HL-60/S4 treated with retinoic acid at 250 ng/mL for 4 days and 3 days (cell line): Measurements from ENCODE around the gene MAP1LC3B.
"Not testable (repeated sequence)": the region's sequence is repeated elsewhere in the genome, so short reads cannot be mapped to it uniquely, and the experiment has no call there.

Experiments used
- in situ Hi-C: fragments of 300-500 bp; cut with MboI; formaldehyde crosslinking; loops from 2 replicates; pipeline ENCODE4 v1.7.0; 2022; ENCODE audit warnings: low sequenced_read_pairs

The MAP1LC3B gene

DNA sequence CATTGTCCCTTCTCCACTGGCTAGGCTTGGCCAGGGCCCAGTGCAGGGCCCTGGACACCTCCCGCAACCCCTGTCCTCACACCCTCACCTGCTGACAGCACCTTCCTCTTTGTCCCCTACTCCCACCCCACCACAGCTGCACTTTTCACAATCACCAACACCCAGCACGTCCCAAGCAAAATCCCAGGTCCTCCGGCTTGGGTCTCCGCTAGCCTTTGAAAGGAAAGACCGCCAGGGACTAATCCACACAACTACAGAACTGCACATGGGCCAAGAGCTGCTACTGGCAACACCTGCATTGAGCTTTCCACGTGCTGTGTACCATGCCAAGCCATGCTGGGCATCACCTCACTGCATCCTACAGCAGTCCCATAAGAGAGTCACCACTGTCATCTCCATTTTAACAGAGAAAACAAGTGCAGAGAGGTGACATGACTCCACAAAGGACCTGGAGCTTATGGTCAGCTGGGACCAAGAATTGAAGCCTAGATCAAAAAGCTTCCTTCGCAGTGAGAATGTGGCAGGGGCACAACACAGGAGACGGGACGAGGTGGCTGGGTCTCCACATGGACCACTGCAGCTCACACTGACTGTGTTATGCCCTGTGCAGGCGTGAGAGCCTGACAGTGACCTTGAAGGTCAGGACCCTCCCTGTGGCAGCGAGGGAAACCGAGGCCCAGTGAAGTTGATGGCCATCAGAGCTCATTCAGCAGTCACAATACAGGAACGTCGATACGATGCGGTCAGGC lies 31.1 kb upstream of the MAP1LC3B start:
- in situ Hi-C loops, result no loop called here

DNA sequence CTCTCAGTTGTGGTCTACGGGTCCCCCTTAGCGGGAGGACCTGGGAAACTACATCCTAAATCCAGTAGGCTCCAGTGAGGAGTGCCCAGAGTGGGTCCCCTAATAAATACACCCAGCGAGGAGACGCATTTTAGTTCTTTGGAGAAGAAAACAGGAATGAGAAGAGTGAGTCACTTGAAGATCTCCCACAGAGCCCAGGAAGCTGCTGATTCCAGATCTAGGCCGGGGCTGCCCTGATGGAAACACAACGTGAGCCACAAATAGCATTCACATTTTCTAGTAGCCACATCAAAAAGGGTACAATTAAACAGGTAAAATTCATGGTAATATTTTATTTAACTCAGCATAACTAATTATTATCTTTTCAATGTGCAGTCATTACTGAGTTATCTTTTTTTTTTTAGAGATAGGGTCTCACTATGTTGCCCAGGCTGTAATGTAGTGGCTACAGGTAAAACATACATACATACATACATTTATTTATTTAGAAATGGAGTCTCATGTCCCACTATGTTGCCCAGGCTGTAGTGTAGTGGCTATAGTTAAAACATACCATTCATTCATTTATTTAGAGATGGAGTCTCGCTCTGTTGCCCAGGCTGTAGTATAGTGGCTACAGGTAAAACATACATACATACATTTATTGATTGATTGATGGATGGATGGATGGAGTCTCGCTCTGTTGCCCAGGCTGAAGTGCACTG lies 30.1 kb upstream of the MAP1LC3B start:
- in situ Hi-C loops, result no loop called here

DNA sequence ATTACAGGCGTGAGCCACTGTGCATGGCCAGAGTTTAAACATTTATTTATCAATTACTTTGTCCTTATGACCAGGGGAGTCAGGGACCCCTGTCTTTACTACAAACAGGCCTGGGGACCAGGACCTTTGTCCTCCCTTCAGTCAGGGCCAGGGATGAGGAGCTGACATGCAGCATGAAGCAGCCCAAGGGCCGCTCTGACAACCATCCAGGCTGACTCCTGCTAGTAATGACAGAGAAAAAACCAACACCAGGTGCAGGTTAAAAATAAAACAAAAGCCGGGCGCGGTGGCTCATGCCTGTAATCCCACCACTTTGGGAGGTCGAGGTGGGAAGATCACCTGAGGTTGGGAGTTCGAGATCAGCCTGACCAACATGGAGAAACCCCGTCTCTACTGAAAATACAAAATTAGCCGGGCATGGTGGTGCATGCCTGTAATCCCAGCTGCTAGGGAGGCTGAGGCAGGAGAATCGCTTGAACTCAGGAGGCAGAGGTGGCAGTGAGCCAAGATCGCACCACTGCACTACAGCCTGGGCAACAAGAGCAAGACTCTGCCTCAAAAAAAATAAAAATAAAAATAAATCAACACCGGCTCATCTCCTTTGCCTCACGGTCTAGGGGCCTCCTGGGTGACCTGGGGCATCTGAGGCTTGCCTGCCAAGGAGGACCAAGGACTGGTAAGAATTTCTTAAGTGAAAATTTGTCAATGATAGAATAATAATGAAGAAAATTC lies 29.1 kb upstream of the MAP1LC3B start:
- in situ Hi-C loops, result not testable (repeated sequence)

DNA sequence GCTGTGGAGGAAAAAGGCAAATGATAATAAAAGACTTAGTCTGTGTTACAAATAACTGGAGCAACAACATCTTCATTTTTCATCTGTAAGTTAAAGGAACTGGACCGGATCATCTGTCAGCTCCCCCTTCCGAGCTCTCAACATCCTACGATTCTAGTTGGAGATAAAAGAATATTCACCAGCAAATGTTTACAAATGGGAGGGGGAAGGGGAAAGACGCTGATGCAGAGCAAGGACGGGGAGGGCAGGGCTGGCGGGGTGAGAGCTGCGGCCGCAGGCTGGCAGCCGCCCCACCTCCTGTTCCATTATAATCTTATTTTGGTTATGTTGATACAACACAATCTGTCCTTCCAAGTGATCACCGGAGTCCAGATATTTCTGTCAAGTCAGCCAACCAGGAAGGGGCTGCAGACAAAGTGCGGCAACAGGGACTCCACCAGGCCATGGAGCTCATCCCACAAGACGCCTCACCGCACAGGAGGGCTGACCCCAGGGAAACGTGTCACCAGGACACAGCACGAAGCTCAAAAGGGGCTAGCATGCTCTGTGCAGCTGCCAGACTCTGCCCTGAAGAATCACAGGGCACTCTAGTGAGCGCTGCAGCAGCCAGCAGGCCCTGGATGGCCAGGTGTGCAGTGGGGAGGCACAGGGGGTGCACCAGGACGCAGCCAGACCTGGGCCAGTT lies 28.2 kb upstream of the MAP1LC3B start:
- in situ Hi-C loops, result no loop called here

DNA sequence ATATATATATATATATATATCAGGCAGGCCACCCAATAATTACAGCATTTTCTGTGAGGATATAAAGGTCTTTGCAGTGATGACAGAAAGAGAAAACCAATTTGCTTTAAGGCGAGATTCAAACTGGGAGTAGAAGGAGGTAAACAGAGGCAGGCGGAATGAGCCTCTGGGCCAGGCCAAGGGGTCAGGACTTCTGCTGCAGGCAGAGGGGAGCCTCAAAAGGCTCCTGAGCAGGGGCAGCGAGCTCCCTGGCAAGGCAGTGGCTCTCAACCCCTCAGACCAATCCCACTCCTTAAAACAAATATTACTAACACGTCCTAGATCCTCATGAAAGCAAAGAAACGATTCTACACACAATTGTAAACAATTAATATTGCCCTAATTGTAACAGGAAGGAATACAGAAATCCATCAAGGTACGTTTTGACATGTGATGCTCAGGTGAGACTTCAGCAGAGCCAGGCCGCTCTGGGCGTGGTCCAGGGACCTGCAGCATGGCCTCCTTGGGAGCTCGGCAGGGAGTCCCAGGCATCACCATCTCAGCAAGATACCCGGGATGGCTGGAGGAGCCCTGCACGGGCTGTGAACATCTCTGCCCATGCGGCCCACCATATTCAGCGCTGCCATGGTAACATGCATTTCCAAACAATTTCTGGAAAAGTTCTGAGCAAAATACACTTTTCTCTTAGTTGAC lies 27.0 kb upstream of the MAP1LC3B start:
- in situ Hi-C loops, result no loop called here

DNA sequence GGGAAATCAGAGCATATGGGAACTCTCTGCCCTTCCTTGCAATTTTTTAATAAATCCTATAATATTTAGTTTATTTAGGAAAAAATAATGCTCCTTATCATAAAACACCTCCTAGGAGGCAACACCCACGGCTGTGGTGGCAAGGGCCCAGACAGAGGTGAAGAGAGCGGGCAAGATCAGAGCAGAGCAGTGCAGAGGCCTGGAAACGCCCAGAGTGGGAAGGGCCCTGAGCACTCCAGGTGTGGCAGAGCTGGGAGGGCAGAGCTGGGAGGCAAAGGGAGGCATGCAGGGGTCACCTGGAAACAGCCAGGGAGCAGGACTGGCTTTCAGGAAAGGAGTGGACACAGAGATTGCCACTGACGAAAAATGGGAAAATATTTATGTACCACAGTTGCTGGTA lies 25.8 kb upstream of the MAP1LC3B start:
- in situ Hi-C loops, result no loop called here

DNA sequence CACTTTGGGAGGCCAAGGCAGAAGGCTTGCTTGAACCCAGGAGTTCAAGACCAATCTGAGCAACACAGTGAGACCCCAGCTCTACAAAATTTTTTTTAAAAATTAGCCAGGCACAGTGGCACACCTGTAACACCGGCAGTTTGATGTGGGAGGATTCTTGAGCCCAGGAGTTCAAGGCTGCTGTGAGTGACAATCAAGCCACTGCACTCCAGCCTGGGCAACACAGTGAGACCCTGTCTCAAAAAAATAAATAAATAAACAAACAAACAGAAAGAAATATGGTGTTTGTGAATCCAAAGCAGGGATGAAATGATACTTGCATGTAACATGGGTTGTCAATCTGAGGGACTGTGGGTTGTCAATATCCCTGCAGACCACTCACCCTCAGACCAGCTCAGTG lies 25.2 kb upstream of the MAP1LC3B start:
- in situ Hi-C loops, result no loop called here

DNA sequence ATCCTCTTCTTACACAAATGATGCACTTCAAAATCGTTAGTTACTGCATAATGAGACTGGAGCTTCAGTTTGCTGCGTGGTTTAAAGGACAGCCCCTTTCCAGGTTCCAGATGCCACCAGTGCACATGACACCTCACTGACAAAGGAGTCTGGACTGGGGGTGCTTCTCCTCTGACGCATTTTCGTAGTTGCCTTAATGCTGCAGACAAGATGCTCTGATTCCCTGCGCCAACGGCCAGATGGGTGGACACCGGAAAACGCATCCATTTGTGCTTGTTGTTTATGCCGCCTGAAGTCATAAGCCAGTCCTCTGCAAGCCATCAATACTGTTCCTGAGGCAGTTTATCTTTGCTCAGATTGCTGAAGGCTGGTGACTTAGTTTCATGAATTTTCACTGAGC lies 24.6 kb upstream of the MAP1LC3B start:
- in situ Hi-C loops, result no loop called here

DNA sequence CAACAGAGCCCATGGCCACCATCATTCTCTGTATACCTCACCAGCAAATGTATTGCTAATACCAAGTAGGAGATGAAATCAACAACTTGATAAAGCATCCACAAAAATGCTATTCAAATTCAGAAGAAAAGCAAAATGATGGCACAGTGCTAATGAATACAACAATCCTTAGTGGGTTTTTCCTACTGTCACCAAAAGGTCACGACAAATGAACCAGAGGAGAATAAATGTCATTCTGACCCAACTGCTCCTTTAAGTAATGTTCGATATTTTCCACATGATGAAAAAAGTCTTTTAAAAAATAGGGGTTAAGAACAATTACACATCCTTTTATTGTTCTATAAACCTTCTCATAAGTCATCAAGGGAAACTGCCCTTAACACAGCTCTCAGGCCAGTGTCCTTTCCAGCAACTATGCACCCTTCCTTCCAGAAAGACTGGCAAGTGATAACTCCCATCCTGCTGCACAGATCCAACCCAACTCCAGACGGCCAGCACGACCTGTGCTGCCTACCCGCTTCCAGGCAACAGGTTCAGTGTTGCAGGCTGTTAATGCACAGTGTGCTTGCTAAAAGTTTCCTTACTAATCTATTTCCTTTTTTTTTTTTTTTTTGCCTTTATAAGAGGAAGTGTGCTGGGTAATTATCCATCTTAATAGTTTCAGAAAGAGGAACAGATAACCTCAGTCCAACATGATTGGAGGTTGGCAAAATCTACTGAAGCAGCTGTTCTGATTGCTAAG lies 23.9 kb upstream of the MAP1LC3B start:
- in situ Hi-C loops, result no loop called here

DNA sequence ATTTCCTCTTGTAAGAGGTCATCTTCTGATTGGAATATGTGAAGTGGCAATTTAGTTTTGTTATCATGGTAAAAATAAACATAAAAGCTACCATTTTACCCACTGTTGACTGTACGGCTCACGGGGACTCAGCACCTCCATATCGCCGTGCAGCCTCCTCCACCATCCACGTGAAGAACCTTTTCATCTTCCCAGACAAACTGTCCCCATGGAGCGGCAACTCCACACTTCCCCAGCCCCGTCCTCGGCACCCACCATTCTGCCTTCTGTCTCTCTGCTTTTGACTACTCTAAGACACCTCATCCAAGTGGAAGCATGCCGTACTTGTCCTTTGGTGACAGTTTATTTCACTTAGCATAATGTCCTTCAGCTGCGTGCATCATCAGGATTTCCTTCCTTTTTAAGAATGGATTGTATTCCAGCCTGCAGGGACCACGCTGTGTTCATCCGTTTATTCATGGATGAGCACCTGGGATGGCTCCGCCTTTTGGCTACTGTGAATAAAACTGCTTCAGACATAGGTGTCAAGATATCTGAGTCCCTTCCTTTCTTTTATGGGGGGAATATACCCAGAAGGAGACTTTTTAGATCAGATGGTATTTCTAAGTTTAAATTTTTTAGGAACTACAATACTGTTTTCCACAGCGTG lies 22.9 kb upstream of the MAP1LC3B start:
- in situ Hi-C loops, result no loop called here

DNA sequence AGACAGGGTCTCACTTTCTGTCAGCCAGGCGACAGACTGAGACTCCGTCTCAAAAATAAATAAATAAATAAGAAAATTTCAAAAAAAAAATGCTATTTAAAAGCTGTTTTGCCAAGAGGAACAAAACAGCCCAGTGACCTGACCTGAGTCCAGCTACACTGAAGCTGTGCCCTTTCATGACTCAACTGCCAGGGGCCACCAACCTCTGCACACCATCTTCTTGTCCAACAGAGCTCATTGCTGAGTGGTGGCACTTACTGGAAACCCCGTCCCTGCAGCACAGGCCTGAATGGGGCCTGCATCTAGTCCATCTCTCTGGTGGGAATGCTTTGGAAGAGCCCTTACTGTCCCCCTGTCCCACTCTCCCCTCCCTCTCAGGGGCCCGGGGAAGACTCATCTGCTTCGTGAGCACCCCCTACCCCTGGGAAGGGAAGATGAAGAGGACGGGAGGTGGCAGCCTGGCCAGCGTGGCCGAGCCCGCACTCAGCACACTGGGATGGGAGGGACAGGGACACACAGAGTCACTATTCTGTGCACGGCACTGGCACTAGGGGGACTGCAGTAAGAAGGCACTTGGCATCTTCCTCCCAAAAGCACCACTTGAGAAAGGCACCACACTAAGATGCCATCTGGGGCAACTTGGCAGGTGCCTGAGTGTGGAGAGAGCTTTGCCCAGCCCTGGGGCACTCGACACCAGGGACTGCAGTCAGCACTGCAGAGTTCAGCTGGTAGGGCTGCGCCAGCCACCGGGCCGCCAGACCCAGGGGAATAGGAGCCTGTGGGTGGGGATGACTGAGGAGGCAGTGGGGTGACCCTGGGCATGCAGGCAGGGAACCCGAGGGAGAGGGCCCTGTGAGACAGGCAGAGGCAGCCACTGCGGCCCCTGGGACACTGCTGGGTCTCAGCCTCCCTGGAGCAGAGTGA lies 22.1 kb upstream of the MAP1LC3B start:
- in situ Hi-C loops, result no loop called here

DNA sequence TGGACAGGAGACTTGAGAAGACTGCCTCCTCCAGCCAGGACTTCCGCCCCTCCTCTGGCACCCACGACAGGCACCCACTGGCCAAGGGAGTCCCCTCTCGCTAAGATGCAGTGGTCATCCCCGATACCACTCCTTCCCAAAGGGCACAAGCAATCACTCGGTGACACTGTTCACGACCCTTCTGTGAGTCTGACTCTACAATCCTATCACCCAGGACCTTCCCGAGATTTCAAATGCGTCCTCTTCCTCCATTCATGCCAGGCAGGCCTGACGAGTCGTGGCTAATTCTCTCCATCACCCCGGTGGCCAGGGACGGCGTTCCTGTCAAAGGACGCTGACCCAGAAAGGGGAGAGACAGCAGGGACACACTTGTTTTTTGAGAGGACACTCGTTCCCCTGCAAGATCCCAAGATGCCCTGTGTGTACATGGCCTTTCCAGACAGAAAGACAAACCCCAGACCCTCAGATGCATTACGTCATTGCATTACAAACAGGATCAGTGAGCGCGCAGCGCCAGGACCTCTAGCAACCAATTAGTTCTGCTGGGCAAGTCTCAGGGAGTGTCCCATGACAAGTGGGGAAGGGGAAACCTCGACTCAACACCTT lies 20.8 kb upstream of the MAP1LC3B start:
- in situ Hi-C loops, result no loop called here

DNA sequence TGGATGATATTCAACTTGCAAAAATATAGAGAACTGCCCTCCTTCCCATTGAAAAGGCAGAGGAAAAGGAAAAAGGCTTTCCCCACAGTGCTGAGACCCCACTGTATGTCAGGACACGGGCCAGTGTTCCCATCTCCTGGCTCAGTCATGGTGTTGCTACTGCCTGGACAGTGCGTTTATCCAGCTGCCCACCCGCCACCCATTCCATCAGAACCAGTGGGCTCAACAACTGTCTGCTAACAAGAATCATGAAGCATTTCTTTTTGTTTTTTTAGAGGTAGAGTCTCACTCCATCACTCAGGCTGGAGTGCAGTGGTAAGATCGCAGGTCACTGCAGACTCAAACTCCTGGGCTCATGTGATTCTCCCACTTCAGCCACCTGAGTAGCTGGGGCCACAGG lies 19.8 kb upstream of the MAP1LC3B start:
- in situ Hi-C loops, result no loop called here

DNA sequence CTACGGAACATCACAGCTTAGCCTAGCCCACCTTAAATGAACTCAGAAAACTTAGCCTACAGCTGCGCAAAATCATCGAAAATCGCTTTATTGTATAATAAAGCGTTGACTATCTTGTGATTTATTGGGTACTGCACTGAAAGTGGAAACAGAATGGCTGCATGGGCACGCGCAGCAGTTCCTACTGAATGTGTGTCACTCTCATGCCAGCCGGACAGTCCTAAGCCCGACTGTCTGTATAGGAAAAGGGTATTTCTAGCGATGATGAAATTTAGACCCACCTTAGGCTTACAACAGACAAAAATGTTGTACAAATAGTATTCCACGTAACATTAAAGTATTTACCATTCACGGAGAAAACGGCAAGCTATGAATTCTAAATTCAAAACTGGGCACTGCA lies 17.8 kb upstream of the MAP1LC3B start:
- in situ Hi-C loops, result no loop called here

DNA sequence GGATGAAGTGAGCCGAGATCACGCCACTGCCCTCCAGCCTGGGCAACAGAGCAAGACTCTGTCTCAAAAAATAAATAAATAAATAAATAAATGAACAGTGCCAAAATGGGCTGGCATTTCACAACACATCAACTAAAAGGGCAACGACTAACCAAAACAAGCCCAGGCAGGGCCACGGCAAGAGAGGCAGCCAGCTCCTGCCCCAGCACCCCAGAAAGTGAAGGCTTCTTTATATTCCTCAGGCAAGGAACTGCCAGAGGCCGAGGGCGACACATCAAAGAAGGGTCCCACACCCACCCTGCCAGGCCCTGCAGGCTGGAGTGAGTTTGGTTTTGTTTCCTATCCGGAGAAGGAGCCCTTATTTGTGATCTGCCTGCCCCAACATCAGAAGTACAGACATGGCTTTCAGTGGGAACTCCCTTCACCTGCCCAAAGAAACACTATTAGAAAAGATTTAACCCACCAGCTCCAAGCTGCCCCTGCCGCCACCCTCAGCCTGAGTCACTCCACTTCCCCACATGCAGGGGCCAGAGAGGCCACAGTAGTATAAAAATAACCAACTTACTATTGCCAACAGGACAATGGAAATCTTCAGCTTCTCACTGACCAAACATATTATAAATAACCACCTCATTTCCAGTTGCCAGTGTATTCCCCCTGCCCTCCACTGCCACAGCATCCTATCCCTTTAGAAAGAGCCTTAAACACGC lies 16.6 kb upstream of the MAP1LC3B start:
- in situ Hi-C loops, result no loop called here

DNA sequence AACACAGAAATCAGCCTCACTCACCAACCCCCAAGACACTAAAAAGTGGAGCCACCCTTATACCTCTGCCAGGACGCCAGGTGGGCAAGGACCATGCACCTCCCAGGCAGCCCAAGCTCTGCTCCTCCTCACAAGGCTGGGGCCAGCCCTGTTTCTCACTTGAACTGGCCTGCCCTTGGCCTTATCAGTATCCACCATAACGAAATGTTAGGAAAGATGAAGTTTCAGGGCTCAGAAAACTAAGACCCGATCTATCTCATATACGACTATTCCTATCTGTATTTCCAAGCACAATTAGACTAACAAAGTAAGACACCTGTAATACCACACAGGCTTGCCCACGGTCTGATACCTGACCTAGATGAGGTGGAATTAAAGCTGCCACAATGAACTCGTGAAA lies 15.5 kb upstream of the MAP1LC3B start:
- in situ Hi-C loops, result no loop called here

DNA sequence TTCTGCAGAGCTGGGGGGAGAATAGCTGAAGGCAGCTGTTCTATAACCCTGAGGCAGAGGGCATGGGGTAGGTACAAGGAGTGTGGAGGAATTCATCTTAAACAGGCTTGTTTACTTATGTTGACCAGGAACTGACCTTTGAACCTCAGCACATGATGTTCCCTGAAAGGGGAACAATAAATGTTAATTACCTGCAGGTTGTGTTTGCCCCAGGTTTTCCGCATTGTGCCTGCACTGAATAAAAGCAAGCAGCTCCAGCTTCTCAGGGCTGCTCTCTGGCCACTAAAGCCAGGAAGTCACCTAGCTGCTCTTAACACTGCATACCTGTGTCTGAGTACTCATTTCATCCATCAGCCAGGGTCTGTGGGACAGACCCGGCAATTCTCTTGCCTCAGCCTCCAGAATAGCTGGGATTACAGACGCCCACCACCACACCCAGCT lies 12.8 kb upstream of the MAP1LC3B start:
- in situ Hi-C loops, result not testable (repeated sequence)
